GM10847 (cell line): ENCODE results near the gene RPL3.

Experiments
- POLR2A ChIP-seq: IDR thresholded peaks from 2 replicates; pipeline ENCODE4 v1.6.1; 2011; ENCODE audit not compliant: insufficient read length; ENCODE audit errors: extremely low read depth

Gene RPL3

DNA sequence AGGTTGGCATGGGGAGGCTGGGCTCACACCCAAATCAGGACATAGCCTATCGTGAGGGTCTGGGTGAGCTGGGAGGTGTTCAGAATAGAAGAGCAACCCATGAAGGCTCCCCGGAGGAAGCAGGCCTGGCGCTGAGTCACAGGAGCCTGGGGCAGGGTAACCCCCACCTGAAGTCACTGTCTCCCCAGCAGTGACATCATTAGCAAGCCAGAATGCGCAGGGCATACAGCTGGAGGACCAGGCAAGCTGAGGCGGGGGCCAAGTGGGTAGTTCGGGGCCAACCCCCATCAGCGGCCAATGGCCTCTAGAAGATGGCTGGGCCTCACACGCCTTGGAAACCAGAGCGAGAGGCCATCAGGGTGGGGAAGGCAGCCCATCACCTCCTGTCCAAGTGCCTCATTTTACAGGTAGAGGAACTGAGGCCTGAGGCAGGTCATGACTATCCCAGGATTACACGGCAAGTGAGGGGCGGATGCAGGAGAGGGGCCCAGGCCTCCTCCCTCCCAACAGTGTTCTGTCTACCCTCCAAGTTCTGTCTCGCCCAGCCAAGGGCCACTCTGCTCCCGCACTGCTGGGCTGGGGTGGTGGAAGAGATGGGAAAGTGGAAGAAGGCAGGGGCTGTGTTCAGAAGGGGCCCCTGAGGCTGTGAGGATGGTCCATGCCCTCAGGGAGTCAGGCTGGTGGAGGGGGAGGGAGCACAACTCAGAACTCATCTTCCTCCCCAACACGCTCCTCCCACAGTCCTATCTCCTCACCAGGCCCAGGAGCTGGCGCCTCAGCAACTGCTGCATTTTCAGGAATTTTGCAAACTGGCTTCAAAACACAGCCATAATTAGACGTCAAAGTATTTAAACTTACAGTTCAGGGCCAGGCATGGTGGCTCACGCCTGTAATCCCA lies 24.6 kb downstream of the RPL3 start:
- TF ChIP-seq POLR2A = no peak

DNA sequence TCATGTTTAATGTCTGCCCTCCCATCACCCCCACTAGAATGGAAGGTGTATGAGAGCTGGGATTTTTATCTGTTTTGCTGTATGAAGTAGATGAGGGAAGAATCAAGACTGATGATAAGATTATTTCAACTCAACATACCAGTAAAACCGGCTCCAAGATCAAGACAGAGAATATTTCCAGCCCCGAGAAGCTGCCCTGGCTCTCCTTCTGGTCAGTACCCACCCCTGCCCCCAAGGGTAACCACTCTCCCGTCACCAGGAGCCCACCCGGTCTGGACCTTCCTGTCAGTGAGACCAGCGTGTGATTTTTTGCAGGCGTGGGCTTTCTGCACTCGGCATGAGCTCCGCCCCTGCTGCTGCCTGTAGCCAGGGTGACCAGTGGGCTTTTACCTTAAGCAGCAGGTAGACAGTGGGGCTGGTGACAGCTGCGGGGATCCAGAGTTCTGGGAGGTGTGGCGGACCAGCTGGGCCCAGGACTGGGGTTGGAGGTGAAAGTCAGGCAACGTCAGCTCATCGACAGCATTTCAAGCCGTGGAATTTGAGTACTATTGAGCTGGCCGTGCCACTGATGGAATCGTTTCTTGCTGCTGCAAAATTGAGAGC lies 25.6 kb downstream of the RPL3 start:
- TF ChIP-seq POLR2A = no peak

DNA sequence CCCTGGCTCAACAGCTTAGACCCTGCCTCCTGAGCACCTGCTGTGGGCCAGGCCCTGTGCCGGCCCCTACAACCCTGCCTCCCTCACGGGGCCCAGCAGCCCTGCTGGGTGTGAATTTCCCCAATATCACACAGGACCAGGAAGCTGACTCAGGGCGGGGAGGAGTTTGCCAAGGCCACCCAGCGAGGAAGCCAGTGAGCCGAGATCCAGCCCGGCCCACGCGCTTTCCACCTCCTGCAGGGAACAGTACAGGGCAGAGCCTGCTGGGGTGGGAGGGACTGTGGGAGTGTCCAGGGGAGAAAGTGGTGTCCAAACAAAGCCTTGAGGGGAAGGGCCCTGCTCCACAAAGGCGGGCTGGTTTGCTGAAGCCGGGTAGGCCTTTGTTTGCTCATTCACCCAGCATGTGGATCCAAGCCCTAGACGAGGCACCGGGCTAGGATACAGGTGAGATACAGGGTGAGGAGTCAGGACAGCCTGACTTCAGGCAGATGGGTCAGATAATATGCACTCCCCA lies 26.8 kb downstream of the RPL3 start:
- no peak for TF ChIP-seq POLR2A

DNA sequence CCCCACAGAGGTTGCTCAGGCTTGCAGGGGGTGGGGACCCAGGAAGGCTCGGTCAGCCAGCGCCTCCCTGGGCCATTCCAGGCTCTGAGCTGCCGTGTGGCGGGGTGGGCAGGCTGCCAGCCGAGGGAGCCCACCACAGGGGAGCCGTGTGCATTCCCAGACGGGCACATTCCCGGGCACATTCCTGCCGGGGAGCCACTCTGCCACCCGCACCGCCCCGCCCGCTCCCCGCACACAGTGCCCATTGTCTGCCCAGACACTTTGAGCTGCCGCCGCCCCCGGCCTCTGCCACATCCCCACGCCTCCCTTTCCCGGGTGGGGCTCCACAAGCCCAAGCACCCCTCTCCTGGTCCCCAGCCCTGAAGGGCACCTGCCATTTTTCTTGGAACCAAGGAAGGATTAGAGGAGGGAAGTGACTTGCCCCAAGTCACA lies 27.4 kb downstream of the RPL3 start:
- no peak for TF ChIP-seq POLR2A

DNA sequence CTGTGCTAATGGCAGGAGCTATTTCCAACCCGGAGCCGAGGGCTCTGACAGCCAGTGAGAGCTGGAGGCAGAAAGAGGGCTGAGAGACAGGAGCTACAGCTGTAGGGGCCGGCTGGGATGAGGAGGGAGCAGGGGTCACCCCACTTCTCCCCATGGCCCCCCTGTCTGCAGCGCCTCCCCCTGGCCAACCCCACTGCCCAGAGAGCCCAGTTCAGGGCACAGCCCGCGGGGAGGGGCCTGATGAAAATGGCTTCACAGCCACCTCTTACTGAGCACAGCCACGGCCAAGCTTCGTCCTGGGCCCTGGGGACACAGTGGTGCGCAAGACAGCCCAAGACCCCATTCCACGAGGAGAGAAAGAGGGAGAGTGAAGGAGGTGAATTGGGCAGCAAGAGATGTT lies 27.9 kb downstream of the RPL3 start:
- no peak for TF ChIP-seq POLR2A

DNA sequence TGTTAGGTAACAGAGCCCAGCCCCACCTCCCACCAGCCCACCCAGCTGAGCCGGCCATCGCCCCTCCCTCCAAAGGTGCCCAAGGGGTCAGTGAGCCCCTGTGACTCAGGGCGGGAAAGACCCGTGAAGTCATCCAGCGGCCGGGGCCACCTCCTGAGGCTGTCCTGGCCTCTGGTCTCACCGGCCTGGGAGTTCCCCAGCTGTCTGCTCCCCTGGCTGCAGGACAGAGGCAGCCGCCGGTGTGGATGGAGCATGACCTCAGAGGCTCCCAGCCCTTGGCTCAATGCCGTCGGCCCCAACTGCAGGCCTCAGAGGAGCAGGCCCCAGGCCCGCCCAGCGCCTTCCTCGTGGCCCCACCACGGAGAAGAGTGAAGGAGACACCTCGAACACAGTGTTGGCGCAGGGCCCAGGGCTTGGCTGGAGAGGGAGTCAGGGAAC lies 28.7 kb downstream of the RPL3 start:
- TF ChIP-seq POLR2A = no peak

DNA sequence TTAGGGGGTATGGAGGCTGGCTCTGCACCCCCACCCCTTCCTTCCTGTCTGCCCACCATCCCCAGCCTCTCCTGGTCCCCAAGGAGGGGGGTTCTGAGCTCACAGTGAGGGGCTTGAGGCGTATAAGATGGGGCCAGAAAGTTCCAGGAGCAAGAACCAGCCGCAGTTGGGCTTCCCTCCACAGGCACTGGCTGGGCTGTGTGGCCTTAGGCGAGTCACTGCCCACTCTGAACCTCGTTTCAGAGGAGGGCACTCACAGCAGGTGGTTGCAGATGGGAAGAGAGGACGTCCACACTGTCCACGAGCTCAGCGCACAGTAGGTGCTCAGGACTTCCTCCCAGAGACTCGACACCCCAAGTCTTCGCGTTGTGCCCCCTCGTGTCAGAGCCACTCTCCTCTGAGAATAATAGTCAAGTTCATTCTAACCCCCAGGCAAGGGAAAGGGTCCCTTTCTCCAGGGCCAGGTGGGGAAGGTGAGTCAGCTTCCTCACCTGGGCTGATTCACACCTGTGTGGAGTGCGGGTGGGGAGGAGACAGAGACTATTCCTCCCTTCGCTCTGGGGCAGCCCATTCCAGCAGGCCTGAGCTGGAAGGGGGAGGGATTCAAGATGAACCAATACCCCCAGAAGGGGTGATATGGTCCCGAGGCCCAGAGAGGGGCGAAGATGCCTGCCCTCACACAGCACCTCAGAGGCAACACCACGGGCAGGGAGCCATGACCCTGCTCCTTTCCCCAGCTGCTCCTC lies 29.3 kb downstream of the RPL3 start:
- TF ChIP-seq POLR2A = no peak

DNA sequence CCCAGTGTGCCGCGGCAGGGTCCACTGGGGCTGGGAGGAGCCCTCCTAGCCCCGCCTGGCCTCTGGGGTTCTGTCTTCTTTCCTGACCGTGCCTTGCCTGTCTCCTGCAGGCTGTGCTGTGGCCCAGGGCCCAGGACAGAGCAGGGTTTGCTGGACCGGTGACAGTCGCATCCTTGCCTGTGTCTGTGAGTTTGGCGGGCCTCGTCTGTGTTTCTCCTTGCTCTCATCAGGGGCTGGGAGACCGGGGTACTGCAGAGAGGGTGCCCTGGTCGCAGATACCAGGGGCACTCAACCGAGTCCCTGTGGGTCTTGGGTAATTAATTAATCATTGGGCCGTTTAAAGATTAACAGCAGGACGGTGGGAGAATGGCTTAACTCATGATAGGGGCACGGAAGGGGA lies 29.9 kb downstream of the RPL3 start:
- no peak for TF ChIP-seq POLR2A

DNA sequence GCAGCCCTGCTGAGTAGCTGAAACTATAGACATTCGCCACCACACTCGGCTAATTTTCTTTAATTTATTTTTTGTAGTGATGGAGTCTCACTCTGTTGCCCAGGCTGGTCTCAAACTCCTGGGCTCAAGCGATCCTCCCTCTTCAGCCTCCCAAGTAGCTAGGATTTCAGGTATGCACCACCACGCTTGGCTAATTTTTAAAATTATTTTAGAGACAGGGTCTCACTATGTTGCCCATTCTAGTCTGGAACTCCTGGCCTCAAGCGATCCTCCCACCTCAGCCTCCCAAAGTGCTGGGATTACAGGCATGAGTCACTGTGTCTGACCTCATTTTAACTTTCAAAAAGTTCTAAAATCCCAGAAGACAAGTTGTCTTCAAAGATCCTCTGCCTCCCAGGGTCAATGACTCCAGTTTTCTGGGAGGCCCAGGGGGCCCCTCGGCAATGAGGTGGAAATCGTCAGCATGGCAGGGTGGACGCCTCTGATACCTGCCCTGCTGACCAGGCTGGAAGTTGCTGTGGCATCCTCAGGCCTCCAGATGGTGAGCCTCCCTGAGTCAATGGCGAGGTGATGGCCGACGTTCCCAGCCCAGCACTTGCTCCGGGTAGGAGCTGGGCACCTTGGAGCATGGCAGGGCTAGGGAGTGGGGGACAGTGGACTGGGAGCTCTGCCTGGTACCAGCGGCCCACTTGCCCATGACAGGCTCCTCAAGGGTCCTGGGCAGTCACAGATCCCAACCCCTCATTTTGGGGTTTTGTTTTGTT lies 31.1 kb downstream of the RPL3 start:
- TF ChIP-seq POLR2A = no peak

DNA sequence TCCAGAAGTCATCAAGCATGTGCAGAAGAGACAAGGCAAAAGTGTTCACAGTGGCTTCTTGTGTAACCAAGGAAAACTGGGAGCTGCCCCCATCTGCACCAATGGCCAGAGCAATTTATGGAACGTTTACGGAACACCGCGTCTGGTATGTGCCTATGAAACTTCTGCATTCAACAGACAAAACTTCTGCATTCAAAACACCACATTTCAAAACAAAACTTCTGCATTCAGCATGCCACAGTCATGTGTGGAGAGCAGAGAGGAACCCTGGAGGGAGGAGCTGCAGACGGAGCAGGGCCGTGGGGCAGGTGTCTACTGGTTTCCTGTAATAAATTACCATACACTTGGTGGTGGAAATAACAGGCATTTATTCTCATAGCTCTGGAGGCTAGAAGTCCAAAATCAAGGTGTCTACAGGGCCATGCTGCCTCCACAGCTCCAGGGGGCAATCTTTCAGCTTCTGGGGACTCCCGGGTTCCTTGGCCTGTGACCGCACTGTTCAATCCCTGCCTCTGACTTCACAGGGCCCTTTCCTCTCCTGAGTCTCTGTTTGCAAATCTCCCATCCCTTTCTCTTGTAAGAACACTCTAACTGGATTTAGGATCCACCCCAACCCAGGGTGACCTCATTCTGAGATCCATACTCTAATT lies 32.2 kb downstream of the RPL3 start:
- no peak for TF ChIP-seq POLR2A

DNA sequence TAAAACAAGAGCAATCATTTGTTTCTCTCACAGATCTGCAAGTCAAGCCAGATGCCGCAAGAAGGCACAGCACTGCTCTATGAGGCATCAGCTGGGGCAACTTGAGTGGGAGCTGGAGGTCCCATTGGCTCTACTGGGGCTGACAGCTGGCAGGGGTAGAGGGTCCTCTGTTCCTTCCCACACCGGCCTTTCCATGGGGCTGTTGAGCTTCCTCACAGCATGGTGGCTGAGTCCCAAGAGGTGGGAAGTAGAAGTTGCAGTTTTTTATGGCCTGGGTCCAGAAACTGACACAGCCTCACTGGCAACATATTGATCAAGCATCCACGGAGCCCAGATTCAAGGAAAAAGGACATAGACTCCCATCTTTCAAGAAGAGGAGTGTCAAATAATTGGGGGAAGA lies 34.4 kb downstream of the RPL3 start:
- no peak for TF ChIP-seq POLR2A

DNA sequence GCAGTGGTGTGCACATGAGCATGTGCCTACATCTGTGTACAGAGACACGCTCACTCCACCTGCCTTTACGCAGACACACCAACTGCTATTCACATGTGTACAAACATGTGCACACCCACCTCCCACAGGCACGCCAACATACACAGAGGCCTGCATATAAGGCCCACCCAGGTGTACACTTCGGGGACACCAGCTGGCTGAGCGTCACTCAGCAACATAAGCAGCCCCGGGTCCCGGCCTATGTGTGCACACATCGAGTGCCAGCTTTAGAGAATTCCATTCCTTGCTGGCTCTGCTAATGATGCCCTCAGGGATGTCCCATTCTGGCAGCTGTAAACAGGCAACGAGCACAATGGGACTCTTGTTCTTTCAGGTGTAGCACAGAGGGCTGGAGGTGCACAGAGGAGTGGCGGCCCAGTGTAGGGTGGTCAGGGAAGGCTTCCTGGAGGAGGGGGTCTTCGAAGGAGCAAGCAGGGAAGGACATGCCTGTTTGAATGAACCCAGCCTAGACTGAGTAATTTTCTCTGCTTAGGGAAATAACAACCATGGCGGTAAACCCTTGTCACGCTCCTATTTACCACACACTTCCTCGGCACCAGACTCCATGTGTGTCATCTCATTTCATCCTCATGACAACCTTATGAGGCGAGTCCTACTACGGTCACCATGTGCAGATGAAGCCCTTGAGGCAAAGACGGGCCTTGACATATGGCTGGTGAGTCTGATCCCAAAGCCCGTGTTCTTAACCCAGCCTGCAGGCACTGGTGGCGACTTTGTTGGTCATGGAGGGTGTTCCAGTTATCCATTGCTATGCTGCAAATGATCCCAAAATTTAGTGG lies 35.1 kb downstream of the RPL3 start:
- TF ChIP-seq POLR2A = no peak

DNA sequence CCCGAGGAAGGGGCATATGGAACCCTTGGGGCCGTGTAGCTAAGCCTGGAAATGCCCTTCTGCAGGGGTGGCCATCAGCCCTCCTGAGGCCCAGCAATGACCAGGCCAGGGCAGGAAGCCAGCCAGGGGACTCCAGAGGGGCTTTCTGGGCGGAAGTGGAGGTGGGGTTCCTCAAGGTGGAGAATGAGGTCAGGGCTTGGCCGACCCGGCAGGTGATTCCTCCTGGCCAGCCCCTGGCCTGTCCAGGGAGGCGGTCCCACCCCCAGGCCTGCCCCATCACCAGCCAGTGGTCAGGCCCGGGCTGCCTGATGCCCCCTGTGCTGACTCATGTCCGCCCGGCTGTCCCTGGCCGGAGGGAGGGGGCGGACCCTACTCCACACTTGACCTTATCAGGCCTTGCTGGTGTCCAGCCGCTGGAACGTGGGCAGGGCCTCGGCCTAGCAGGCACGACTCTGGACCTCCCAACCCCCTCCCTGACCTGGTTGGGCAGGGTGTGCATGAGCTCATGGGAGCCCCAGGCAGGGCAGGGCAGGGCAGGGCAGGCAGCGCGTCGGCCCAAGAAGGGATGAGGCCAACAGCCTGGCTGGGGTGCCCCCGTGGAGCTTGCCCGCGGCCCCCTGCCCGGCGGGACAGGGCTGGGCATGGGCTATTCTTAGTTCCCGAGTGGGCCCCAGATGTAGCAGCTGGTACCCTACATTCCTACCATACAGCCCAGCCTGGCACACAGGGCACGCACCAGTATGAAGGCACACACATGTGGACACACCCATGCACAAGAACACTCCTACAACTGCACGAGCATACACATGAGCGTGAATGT lies 35.9 kb downstream of the RPL3 start:
- TF ChIP-seq POLR2A = no peak

DNA sequence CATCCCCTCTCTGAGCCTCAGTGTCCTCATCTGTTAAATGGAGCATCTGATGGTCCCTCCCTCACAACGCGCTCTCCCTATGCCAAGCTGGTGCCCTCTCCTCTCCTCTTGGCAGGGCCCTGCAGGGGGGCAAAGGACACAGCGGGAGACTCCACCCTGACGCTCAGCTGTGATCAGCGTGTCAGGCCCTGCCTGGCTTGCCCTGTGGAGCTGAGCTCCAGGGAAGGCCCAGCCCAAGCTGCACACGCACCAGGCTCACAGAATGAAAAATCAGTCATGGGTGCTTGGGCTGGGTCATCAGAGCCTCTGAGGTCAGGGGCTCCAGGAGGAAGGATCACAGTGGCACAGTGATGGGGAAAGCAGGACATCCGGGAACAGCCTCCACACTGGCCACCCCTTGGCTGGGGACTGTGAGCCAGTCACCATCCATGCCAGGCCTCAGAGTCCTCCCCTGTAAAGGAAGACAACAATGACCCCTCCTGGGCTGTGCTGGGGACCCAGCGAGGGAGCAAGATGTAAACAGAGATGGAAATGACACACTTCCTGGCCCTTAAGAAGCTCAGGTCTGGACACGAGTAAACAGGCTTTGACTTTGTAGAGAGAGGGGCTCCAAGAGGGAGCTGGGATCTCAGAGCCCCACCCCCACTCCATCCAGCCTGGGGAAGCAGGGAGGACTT lies 36.6 kb downstream of the RPL3 start:
- no peak for TF ChIP-seq POLR2A
